VCaP (cell line): ENCODE results near the gene AK4.

ENCODE experiments used
- H3K27ac ChIP-seq: fragments of 450-650 bp; 2 replicates; pipeline ENCODE4 v1.5.1; 2017
- CTCF ChIP-seq: fragments of 450-650 bp; conservative IDR thresholded peaks from 2 replicates; pipeline ENCODE4 v1.5.1; 2017; ENCODE audit warnings: mild to moderate bottlenecking, moderate library complexity

Gene AK4

GRCh38 chr1:65165269-65165993, 17.4 kb downstream of the AK4 start:
- TF ChIP-seq CTCF: no peak
- no peak overlapping the region for H3K27ac ChIP-seq

- TF ChIP-seq CTCF: no peak
- H3K27ac ChIP-seq: no peak overlapping the region
Measured at GRCh38 chr1:65166572-65167305, 18.7 kb downstream of the AK4 start.

- no peak overlapping the region for H3K27ac ChIP-seq
- TF ChIP-seq CTCF: no peak
Measured at GRCh38 chr1:65167586-65168242, 19.7 kb downstream of the AK4 start.

GRCh38 chr1:65168867-65169266, 20.9 kb downstream of the AK4 start:
- no peak overlapping the region for H3K27ac ChIP-seq
- no peak for TF ChIP-seq CTCF

GRCh38 chr1:65170511-65171142, 22.6 kb downstream of the AK4 start:
- TF ChIP-seq CTCF: no peak
- H3K27ac ChIP-seq: peak overlapping the region; percentile 82

- H3K27ac ChIP-seq: no peak overlapping the region
- no peak for TF ChIP-seq CTCF
Measured at GRCh38 chr1:65172936-65173690, 25.1 kb downstream of the AK4 start.
